NCI-H345 (cell line): ENCODE measurements around the gene TRIM46.
"Not testable (repeated sequence)": the region's sequence is repeated elsewhere in the genome, so short reads cannot be mapped to it uniquely, and the experiment has no call there.

Source experiments
- DNase-seq: peaks from one replicate; lab custom pipeline; 2025; lab: John Stamatoyannopoulos, UW

Gene TRIM46

DNA sequence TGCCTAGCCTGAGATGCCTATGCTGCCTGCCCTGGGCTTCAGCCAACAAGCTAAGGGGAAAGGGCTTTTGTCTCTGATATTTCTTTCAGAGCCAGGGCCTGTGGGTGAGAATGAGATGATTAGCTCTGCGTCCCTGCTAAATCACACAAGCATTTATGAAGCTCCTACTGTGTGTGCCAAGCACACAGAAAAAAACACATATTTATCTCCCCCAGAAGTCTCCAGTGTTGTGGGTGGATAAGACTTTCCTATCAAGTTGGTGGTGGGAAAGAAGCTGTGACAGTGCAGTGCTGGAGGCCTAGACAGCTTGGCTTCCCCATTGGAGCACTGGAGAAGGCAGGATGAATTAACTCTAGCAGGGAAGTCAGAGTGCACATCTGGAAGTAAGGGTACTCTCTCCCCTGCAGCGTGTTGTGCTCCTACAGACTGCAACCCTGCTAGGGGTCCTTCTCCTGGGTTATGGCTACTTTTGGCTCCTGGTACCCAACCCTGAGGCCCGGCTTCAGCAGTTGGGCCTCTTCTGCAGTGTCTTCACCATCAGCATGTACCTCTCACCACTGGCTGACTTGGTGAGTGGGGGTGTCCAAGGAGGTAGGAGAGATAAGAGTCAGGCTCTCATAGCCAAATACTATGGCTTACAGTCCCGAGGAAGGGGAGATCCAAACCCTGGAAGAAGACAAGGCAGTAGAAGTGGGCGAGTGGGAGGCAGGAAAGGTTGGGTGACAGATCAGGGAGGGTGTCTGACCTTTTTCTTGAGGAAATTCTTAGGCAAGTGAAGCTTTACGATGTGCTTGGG, 36.3 kb upstream of the TRIM46 start:
- DNase-seq, result no peak

- peak; percentile 96 for DNase-seq
These were observed 33.6 kb upstream of the TRIM46 start, which contains the start of gene DPM3 for GRCh38 chr1:155139895-155140629. DPM3 (minus strand) TSS chr1:155140531; CDS start chr1:155140240, 291 bp downstream.

- no peak for DNase-seq
These were observed 33.1 kb upstream of the TRIM46 start for GRCh38 chr1:155140630-155140953.

GRCh38 chr1:155141749-155142148, 31.9 kb upstream of the TRIM46 start:
- no peak for DNase-seq

DNA sequence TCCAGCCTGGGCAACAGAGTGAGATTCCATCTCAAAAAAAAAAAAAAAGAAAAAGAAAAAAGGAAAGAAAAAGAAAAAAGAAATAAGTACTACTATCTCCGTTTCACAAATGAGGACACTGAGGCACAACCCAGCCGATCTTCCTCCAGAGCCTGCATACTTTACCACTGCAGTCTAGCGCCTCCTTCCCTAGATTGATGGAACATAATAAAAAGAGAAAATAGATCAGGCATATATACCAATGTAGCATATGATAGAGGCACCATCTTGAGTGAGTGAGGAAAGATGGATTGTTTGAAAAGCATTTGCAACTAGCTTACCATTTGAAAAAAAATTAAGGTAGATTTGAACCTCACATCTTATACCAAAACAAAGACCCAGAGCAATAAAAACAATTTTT, 28.2 kb upstream of the TRIM46 start:
- DNase-seq, result no peak

DNA sequence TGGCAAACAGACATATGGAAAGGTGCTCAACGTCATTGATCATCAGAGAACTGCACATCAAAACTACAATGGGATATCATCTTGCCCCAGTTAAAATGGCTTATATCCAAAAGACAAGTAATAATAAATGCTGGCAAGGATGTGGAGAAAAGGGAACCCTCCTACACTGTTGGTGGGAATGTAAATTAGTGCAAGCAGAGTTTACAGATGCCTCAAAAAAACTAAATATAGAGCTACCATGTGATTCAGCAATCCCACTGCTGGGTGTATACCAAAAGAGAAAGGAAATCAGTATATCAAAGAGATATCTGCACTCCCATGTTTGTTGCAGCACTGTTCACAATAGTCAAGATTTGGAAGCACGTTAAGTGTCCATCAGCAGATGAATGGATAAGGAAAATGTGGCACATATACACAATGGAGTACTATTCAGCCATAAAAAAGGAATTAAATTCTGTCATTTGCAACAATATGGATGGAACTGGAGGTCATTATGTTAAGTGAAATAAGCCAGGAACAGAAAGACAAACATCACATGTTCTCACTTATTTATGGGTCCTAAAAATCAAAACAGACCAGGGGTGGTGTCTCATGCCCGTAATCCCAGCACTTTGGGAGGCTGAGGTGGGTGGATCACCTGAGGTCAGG, 17.5 kb upstream of the TRIM46 start:
- DNase-seq, result not testable (repeated sequence)

- no peak for DNase-seq
These were observed 14.7 kb upstream of the TRIM46 start for GRCh38 chr1:155158991-155159390.

- DNase-seq, result no peak
These were observed 13.5 kb upstream of the TRIM46 start for GRCh38 chr1:155160128-155160527.

DNA sequence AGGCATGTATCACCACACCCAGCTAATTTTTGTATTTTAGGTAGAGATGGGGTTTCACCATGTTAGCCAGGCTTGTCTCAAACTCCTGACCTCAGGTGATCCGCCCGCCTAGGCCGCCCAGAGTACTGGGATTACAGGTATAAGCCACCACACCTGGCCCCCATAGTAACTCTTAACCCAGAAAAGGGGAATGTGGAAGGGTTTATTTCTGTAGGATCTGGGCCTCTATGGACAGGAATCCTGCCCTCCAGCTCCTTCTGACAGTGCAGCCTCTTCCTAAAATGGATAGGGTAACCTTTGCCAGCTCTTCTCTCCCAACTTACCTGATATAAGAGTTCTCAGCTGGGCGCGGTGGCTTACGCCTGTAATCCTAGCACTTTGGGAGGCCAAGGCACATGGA, 11.0 kb upstream of the TRIM46 start:
- not testable (repeated sequence) for DNase-seq

- DNase-seq, result not testable (repeated sequence)
These were observed 9.9 kb upstream of the TRIM46 start for GRCh38 chr1:155163785-155164184.

DNA sequence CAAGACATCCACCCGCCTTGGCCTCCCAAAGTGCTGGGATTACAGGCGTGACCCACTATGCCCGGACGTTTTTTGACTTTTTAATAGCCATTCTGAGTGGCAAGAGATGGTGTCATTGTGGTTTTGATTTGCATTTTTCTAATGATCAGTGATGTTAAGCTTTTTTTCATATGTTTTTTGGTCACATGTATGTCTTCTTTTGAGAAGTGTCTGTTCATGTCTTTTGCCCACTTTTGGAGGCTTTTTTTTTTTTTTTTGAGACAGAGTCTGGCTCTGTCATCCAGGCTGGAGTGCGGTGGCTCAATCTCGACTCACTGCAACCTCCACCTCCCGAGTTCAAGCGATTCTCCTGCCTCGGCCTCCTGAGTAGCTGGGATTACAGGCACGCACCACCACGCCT, 9.0 kb upstream of the TRIM46 start:
- not testable (repeated sequence) for DNase-seq

DNA sequence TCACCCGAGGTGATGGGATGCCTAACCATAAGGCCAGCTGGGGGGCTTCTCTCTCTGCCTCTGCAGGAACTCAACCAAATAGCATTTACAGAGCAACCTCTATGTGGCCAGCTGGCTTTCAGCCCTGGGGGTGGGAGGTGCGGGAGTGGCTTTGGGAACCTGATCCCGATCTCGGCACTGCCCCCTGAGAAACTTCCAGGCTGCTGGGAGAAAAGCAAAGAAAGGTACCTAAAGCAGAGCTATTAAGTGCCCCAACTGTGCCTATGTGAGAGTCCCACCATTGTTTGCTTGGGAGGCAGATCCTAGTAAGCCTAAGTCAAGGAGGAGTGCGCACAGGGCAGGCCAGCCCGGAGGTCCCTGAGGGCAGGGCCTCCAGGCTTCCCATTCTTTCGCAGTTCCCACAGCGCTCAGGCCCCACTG, 7.6 kb upstream of the TRIM46 start:
- DNase-seq, result no peak

GRCh38 chr1:155166471-155167165, 7.0 kb upstream of the TRIM46 start:
- DNase-seq, result peak; percentile 41

- peak; percentile 99 for DNase-seq
These were observed 6.2 kb upstream of the TRIM46 start for GRCh38 chr1:155167166-155168104.

GRCh38 chr1:155168105-155168445, 5.6 kb upstream of the TRIM46 start:
- not testable (repeated sequence) for DNase-seq

GRCh38 chr1:155168456-155169210, 5.0 kb upstream of the TRIM46 start:
- DNase-seq, result no peak

DNA sequence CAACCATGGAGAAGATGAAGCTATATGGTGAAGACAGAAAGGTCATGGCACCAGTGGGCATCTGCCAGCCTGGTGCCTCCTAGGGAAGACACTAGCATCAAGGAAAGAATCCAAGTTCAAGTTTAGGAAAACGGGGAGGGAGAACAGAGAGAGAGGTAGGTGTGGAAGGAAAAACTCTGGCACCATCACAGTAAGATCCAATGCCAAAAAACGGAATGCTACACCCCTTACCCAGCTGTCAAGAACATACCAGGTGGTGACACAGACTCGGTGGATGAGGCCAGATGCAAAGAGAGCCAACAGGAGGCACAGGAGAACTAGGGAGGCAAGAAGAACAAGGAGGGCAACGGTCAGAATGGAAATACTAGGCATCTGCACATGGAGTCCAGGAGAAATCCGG, 4.1 kb upstream of the TRIM46 start:
- DNase-seq, result no peak

DNA sequence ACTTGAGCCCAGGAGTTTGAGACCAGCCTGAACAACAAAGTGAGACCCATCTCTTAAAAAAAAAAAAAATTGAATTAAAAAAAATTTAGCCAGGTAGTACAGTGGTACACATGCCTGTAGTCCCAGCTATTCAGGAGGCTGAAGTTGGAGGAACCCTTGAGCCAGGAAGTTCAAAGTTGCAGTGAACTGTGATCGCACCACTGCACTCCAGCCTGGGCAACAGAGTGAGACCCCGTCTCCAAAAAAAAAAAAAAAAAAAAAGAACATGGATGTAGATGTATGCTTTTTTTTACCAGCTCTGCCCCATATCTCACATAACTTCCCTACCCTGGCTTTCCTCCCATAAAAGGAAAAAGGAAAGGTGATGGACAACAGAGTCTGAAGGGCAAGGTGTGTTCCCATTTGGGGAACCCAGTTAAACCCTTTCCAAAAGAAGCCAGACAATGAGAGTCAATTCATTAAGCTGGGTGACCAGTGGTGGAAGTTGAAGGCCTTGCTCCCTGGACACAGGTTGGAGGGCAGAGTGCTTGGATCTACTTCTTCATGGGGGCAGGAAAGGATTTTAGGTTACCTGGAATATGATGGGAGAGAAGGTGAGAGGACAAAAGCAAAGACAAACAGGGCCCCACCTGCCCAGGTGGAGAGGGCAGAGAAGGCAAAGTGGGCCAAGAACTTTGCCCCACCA, 3.4 kb upstream of the TRIM46 start:
- DNase-seq, result no peak

- DNase-seq, result no peak
These were observed 2.8 kb upstream of the TRIM46 start for GRCh38 chr1:155170806-155171205.
